Mononuclear cell (primary cell): ENCODE data around the gene UBE3D. TPM values are rescaled to one million over a fixed set of nuclear protein-coding genes. Genes with fewer than 3 reads are reported as not detected.

Experiments used
- H3K27me3 ChIP-seq: 2 replicates; pipeline ENCODE4 v1.6.0; 2011; ENCODE audit warnings: low read length, control low read depth; ENCODE audit not compliant: insufficient read depth
- H3K4me1 ChIP-seq: 2 replicates; pipeline ENCODE4 v1.5.1; 2011; ENCODE audit warnings: mild to moderate bottlenecking, low read length, control low read depth; ENCODE audit not compliant: insufficient read depth
- H3K4me3 ChIP-seq: 2 replicates; pipeline ENCODE4 v1.5.1; 2011; ENCODE audit warnings: mild to moderate bottlenecking, low read length, moderate library complexity
- H3K9me3 ChIP-seq: 2 replicates; pipeline ENCODE4 v1.5.1; 2011; ENCODE audit warnings: low read depth, mild to moderate bottlenecking, control low read depth, low read length
- total RNA-seq: library from RNA; depleted of rRNA; stranded (reverse); fragments of >200 nt; gene quantifications from one replicate; pipeline ENCODE4 v1.2.3, GENCODE V29; 2012

UBE3D gene
- total RNA-seq, 1 donor = 6.5 TPM

- Histone ChIP-seq H3K4me1 (peaks cover 40% of the 10 kb centered on the region), H3K27me3 (no peaks in the 10 kb centered on the region), H3K9me3 (no peaks in the 10 kb centered on the region), H3K4me3 (no peak overlapping the region)
Measured at GRCh38 chr6:83068616-83069015, 3.0 kb upstream of the UBE3D start.

GRCh38 chr6:83067448-83068439, 2.1 kb upstream of the UBE3D start, which contains the start of gene DOP1A:
Gene DOP1A (plus strand): TSS chr6:83067671. CDS start chr6:83096978, 29,307 bp downstream.
- H3K9me3 ChIP-seq = no peaks in the 10 kb centered on the region
- no peaks in the 10 kb centered on the region for H3K27me3 ChIP-seq
- H3K4me1 ChIP-seq = peaks cover 40% of the 10 kb centered on the region
- H3K4me3 ChIP-seq = peak within 1 kb of the TSS; percentile 80

GRCh38 chr6:83062225-83062624, 3.4 kb downstream of the UBE3D start:
- Histone ChIP-seq H3K4me3 (no peak overlapping the region), H3K27me3 (no peaks in the 10 kb centered on the region), H3K4me1 (peaks cover 16% of the 10 kb centered on the region), H3K9me3 (no peaks in the 10 kb centered on the region)

- Histone ChIP-seq H3K9me3 (no peaks in the 10 kb centered on the region), H3K4me1 (peaks cover 16% of the 10 kb centered on the region), H3K4me3 (no peak overlapping the region), H3K27me3 (no peaks in the 10 kb centered on the region)
Measured at GRCh38 chr6:83061190-83061589, 4.5 kb downstream of the UBE3D start.

- Histone ChIP-seq H3K9me3 (no peaks in the 10 kb centered on the region), H3K4me3 (no peak overlapping the region), H3K4me1 (no peaks in the 10 kb centered on the region), H3K27me3 (no peaks in the 10 kb centered on the region)
Measured at GRCh38 chr6:83057705-83058321, 7.8 kb downstream of the UBE3D start.

GRCh38 chr6:83055366-83055964, 10.2 kb downstream of the UBE3D start:
- Histone ChIP-seq H3K4me3 (no peak overlapping the region), H3K27me3 (no peaks in the 10 kb centered on the region), H3K4me1 (no peaks in the 10 kb centered on the region), H3K9me3 (no peaks in the 10 kb centered on the region)

- Histone ChIP-seq H3K4me3 (no peak overlapping the region), H3K9me3 (no peaks in the 10 kb centered on the region), H3K27me3 (no peaks in the 10 kb centered on the region), H3K4me1 (no peaks in the 10 kb centered on the region)
Measured at GRCh38 chr6:83053678-83054077, 12.0 kb downstream of the UBE3D start.

- no peaks in the 10 kb centered on the region for H3K27me3 ChIP-seq
- no peaks in the 10 kb centered on the region for H3K4me1 ChIP-seq
- no peak overlapping the region for H3K4me3 ChIP-seq
- H3K9me3 ChIP-seq = no peaks in the 10 kb centered on the region
Measured at GRCh38 chr6:83051377-83052172, 14.1 kb downstream of the UBE3D start.

GRCh38 chr6:83047065-83047754, 18.4 kb downstream of the UBE3D start:
- H3K4me3 ChIP-seq = no peak overlapping the region
- H3K9me3 ChIP-seq = no peaks in the 10 kb centered on the region

GRCh38 chr6:83044091-83044768, 21.4 kb downstream of the UBE3D start:
- Histone ChIP-seq H3K4me3 (no peak overlapping the region), H3K4me1 (no peaks in the 10 kb centered on the region), H3K9me3 (no peaks in the 10 kb centered on the region)

More at GRCh38 chr6:83047065-83047754, 18.4 kb downstream of the UBE3D start:
- no peaks in the 10 kb centered on the region for H3K27me3 ChIP-seq
- H3K4me1 ChIP-seq = no peaks in the 10 kb centered on the region

GRCh38 chr6:83042467-83043053, 23.1 kb downstream of the UBE3D start:
- Histone ChIP-seq H3K9me3 (no peaks in the 10 kb centered on the region), H3K4me3 (no peak overlapping the region), H3K4me1 (no peaks in the 10 kb centered on the region), H3K27me3 (no peaks in the 10 kb centered on the region)

More at GRCh38 chr6:83044091-83044768, 21.4 kb downstream of the UBE3D start:
- H3K27me3 ChIP-seq = no peaks in the 10 kb centered on the region

GRCh38 chr6:83038246-83038645, 27.4 kb downstream of the UBE3D start:
- Histone ChIP-seq H3K4me1 (no peaks in the 10 kb centered on the region), H3K27me3 (no peaks in the 10 kb centered on the region), H3K4me3 (no peak overlapping the region), H3K9me3 (no peaks in the 10 kb centered on the region)

- Histone ChIP-seq H3K27me3 (no peaks in the 10 kb centered on the region), H3K4me3 (no peak overlapping the region), H3K4me1 (no peaks in the 10 kb centered on the region), H3K9me3 (no peaks in the 10 kb centered on the region)
Measured at GRCh38 chr6:83031689-83032088, 34.0 kb downstream of the UBE3D start.
